ENCODE data around the gene RNF152.
A peak's percentile ranks its signal among the peaks of the same experiment; 100 is the strongest.

The RNF152 gene

GRCh38 chr18:61912476-61912875, 19.7 kb upstream of the RNF152 start:
- Histone ChIP-seq H3K4me1 (ENCODE audit: insufficient read depth, low read length) (no peaks in the 10 kb centered on the region), H3K36me3 (ENCODE audit: insufficient read depth, low read depth, low read length) (no peaks in the 10 kb centered on the region), H3K9me3 (ENCODE audit: insufficient read depth, low read depth, low read length) (no peaks in the 10 kb centered on the region), H3K27me3 (ENCODE audit: insufficient read depth, low read length) (no peaks in the 10 kb centered on the region), H3K27ac (ENCODE audit: low read length) (no peak overlapping the region), H3K4me3 (ENCODE audit: low read length) (no peak overlapping the region), H3K9ac (ENCODE audit: low read depth, low read length) (no peak overlapping the region)

GRCh38 chr18:61910101-61910500, 17.3 kb upstream of the RNF152 start:
- Histone ChIP-seq H3K27me3 (ENCODE audit: insufficient read depth, low read length) (no peaks in the 10 kb centered on the region), H3K27ac (ENCODE audit: low read length) (no peak overlapping the region), H3K36me3 (ENCODE audit: insufficient read depth, low read depth, low read length) (no peaks in the 10 kb centered on the region), H3K9ac (ENCODE audit: low read depth, low read length) (no peak overlapping the region), H3K4me1 (ENCODE audit: insufficient read depth, low read length) (no peaks in the 10 kb centered on the region), H3K4me3 (ENCODE audit: low read length) (no peak overlapping the region), H3K9me3 (ENCODE audit: insufficient read depth, low read depth, low read length) (no peaks in the 10 kb centered on the region)

GRCh38 chr18:61908661-61909060, 15.9 kb upstream of the RNF152 start:
- no peaks in the 10 kb centered on the region for H3K9me3 ChIP-seq (ENCODE audit: insufficient read depth, low read depth, low read length)
- H3K27me3 ChIP-seq (ENCODE audit: insufficient read depth, low read length) = no peaks in the 10 kb centered on the region
- H3K36me3 ChIP-seq (ENCODE audit: insufficient read depth, low read depth, low read length) = no peaks in the 10 kb centered on the region
- H3K9ac ChIP-seq (ENCODE audit: low read depth, low read length) = no peak overlapping the region
- no peak overlapping the region for H3K4me3 ChIP-seq (ENCODE audit: low read length)
- H3K4me1 ChIP-seq (ENCODE audit: insufficient read depth, low read length) = no peaks in the 10 kb centered on the region
- H3K27ac ChIP-seq (ENCODE audit: low read length) = no peak overlapping the region

GRCh38 chr18:61901323-61901986, 8.6 kb upstream of the RNF152 start:
- Histone ChIP-seq H3K36me3 (ENCODE audit: insufficient read depth, low read depth, low read length) (no peaks in the 10 kb centered on the region), H3K4me3 (ENCODE audit: low read length) (no peak overlapping the region), H3K27me3 (ENCODE audit: insufficient read depth, low read length) (no peaks in the 10 kb centered on the region), H3K4me1 (ENCODE audit: insufficient read depth, low read length) (peaks cover 2% of the 10 kb centered on the region; the same call in 1 of the 2 replicates), H3K9ac (ENCODE audit: low read depth, low read length) (no peak overlapping the region), H3K27ac (ENCODE audit: low read length) (no peak overlapping the region), H3K9me3 (ENCODE audit: insufficient read depth, low read depth, low read length) (no peaks in the 10 kb centered on the region)

- no peaks in the 10 kb centered on the region for H3K36me3 ChIP-seq (ENCODE audit: insufficient read depth, low read depth, low read length)
- peaks cover 2% of the 10 kb centered on the region; the same call in 1 of the 2 replicates for H3K4me1 ChIP-seq (ENCODE audit: insufficient read depth, low read length)
- H3K4me3 ChIP-seq (ENCODE audit: low read length) = no peak overlapping the region
- no peak overlapping the region for H3K27ac ChIP-seq (ENCODE audit: low read length)
- peaks cover 6% of the 10 kb centered on the region; the same call in 1 of the 2 replicates for H3K27me3 ChIP-seq (ENCODE audit: insufficient read depth, low read length)
- no peak overlapping the region for H3K9ac ChIP-seq (ENCODE audit: low read depth, low read length)
- no peaks in the 10 kb centered on the region for H3K9me3 ChIP-seq (ENCODE audit: insufficient read depth, low read depth, low read length)
These were observed 7.9 kb upstream of the RNF152 start for GRCh38 chr18:61900504-61901281.

- H3K4me3 ChIP-seq (ENCODE audit: low read length) = no peak overlapping the region
- no peak overlapping the region for H3K9ac ChIP-seq (ENCODE audit: low read depth, low read length)
- H3K36me3 ChIP-seq (ENCODE audit: insufficient read depth, low read depth, low read length) = no peaks in the 10 kb centered on the region
- peaks cover 8% of the 10 kb centered on the region for H3K4me1 ChIP-seq (ENCODE audit: insufficient read depth, low read length)
- H3K27ac ChIP-seq (ENCODE audit: low read length) = no peak overlapping the region
- H3K27me3 ChIP-seq (ENCODE audit: insufficient read depth, low read length) = peaks cover 19% of the 10 kb centered on the region
- H3K9me3 ChIP-seq (ENCODE audit: insufficient read depth, low read depth, low read length) = no peaks in the 10 kb centered on the region
These were observed 5.9 kb upstream of the RNF152 start for GRCh38 chr18:61898640-61899101.

GRCh38 chr18:61896757-61897156, 4.0 kb upstream of the RNF152 start:
- H3K9me3 ChIP-seq (ENCODE audit: insufficient read depth, low read depth, low read length) = no peaks in the 10 kb centered on the region
- H3K4me1 ChIP-seq (ENCODE audit: insufficient read depth, low read length) = peaks cover 15% of the 10 kb centered on the region
- no peak overlapping the region for H3K27ac ChIP-seq (ENCODE audit: low read length)
- no peak overlapping the region for H3K9ac ChIP-seq (ENCODE audit: low read depth, low read length)
- peaks cover 38% of the 10 kb centered on the region for H3K27me3 ChIP-seq (ENCODE audit: insufficient read depth, low read length)
- no peaks in the 10 kb centered on the region for H3K36me3 ChIP-seq (ENCODE audit: insufficient read depth, low read depth, low read length)
- no peak overlapping the region for H3K4me3 ChIP-seq (ENCODE audit: low read length)

GRCh38 chr18:61896118-61896517, 3.3 kb upstream of the RNF152 start:
- Histone ChIP-seq H3K9me3 (ENCODE audit: insufficient read depth, low read depth, low read length) (no peaks in the 10 kb centered on the region), H3K9ac (ENCODE audit: low read depth, low read length) (no peak overlapping the region), H3K4me3 (ENCODE audit: low read length) (no peak overlapping the region), H3K27me3 (ENCODE audit: insufficient read depth, low read length) (peaks cover 44% of the 10 kb centered on the region), H3K27ac (ENCODE audit: low read length) (no peak overlapping the region), H3K4me1 (ENCODE audit: insufficient read depth, low read length) (peaks cover 18% of the 10 kb centered on the region), H3K36me3 (ENCODE audit: insufficient read depth, low read depth, low read length) (no peaks in the 10 kb centered on the region)

GRCh38 chr18:61894751-61895524, 2.1 kb upstream of the RNF152 start:
- Histone ChIP-seq H3K4me3 (ENCODE audit: low read length) (peak overlapping the region; percentile 74), H3K9ac (ENCODE audit: low read depth, low read length) (0 out of 2 replicates have a peak overlapping the region, but pooled peaks have one; percentile 21)

GRCh38 chr18:61893971-61894750, 1.4 kb upstream of the RNF152 start:
- H3K9me3 ChIP-seq (ENCODE audit: insufficient read depth, low read depth, low read length) = no peaks in the 10 kb centered on the region
- H3K36me3 ChIP-seq (ENCODE audit: insufficient read depth, low read depth, low read length) = no peaks in the 10 kb centered on the region
- H3K27me3 ChIP-seq (ENCODE audit: insufficient read depth, low read length) = peaks cover 55% of the 10 kb centered on the region
- H3K4me3 ChIP-seq (ENCODE audit: low read length) = peak overlapping the region; percentile 74; the same call in 1 of the 2 replicates
- peak overlapping the region; percentile 72; the same call in 1 of the 2 replicates for H3K9ac ChIP-seq (ENCODE audit: low read depth, low read length)
- H3K27ac ChIP-seq (ENCODE audit: low read length) = no peak overlapping the region
- H3K4me1 ChIP-seq (ENCODE audit: insufficient read depth, low read length) = peaks cover 18% of the 10 kb centered on the region

More at GRCh38 chr18:61894751-61895524, 2.1 kb upstream of the RNF152 start:
- peaks cover 55% of the 10 kb centered on the region for H3K27me3 ChIP-seq (ENCODE audit: insufficient read depth, low read length)
- H3K9me3 ChIP-seq (ENCODE audit: insufficient read depth, low read depth, low read length) = no peaks in the 10 kb centered on the region
- no peak overlapping the region for H3K27ac ChIP-seq (ENCODE audit: low read length)
- no peaks in the 10 kb centered on the region for H3K36me3 ChIP-seq (ENCODE audit: insufficient read depth, low read depth, low read length)
- H3K4me1 ChIP-seq (ENCODE audit: insufficient read depth, low read length) = peaks cover 18% of the 10 kb centered on the region

Measured in iPS-20b (cell line).